ENCODE results near the gene ZC3H12A. TPM values are rescaled to one million over a fixed set of nuclear protein-coding genes. Genes with fewer than 3 reads are reported as not detected.

The ZC3H12A gene
- total and polyA plus RNA-seq, 10 of the 15 experiments (the other 5 are each of a cell fraction or from before 2014, with no cell fraction given): 0.35 to 30.2 (median 13.8) TPM

- SMC1A ChIA-PET (ENCODE audit: uncharacterized antibody, unreplicated experiment): interaction anchor here (1.0 to 2.1 kb wide), 4 partner anchors 10 to 61 kb away, joined by 3 to 6 read pairs (median 3); no protein-coding TSS in a partner anchor
- in situ Hi-C loops (cut with MboI) (no loop called here), intact Hi-C loops (cut with micrococcal nuclease; ENCODE audit: unreplicated experiment) (loop anchor here (2.0 to 5.0 kb wide), 2 partner anchors 36 to 38 kb away; partner anchors contain the start of gene SNIP1)
- peak within 1 kb of the TSS; percentile 92 for H3K4me2 ChIP-seq (ENCODE audit: control insufficient read depth, insufficient read depth)
- no peak for DNase-seq (ENCODE audit: low read depth, low spot score)
- FAIRE-seq: no peak
- peaks cover 17% of the 10 kb centered on the region for H3K79me2 ChIP-seq (ENCODE audit: control insufficient read depth, insufficient read depth, low read length)
- ATAC-seq: peak; percentile 98
- H4K20me1 ChIP-seq (ENCODE audit: control insufficient read depth, insufficient read depth): no peaks in the 10 kb centered on the region
- H2AFZ ChIP-seq (ENCODE audit: control insufficient read depth, low read depth, low read length): peak within 1 kb of the TSS; percentile 89
- peak within 1 kb of the TSS; percentile 67 for H3K9ac ChIP-seq (ENCODE audit: control insufficient read depth, insufficient read depth, low read length)
- POLR2A ChIA-PET: interaction anchor here (0.6 to 2.7 kb wide), 11 partner anchors 10 to 1063 kb away, joined by 3 to 28 read pairs (median 5); partner anchors contain the start of genes CDCA8, SNIP1 and ZC3H12A
- H3K27ac ChIP-seq (ENCODE audit: control insufficient read depth, insufficient read depth): peak within 1 kb of the TSS; percentile 39
- CTCF ChIA-PET: interaction anchor here (0.5 to 5.1 kb wide), 11 partner anchors 9 to 1089 kb away, joined by 3 to 26 read pairs (median 5); partner anchors contain the start of gene SNIP1
- WGBS (ENCODE audit: insufficient coverage, insufficient replicate concordance, low lambda C conversion rate, missing lambda C conversion rate): 1% methylated on average over 49 of the region's 100 CpGs
- H3K4me1 ChIP-seq (ENCODE audit: control insufficient read depth, insufficient read depth, low read length): peaks cover 6% of the 10 kb centered on the region
- H3K9me3 ChIP-seq (replicated peaks; ENCODE audit: control insufficient read depth, insufficient read depth, low read length): no peaks in the 10 kb centered on the region
- RAD21 ChIA-PET (ENCODE audit: unreplicated experiment): interaction anchor here (0.7 to 2.1 kb wide), 9 partner anchors 9 to 168 kb away, joined by 3 to 13 read pairs (median 6); partner anchors contain the start of genes GNL2, SNIP1 and ZC3H12A
- BruUV-seq (replicated peaks): no TSS peak
- H3K36me3 ChIP-seq (ENCODE audit: control insufficient read depth in 2 of 2, insufficient read depth in 2 of 2, low read length in 1 of 2): peaks cover 0 to 10% of the 10 kb centered on the region in 2 experiments; a peak in 1 of 4 replicates
- H3K27me3 ChIP-seq (replicated peaks in 1 of 2; ENCODE audit: control insufficient read depth in 2 of 2, insufficient read depth in 2 of 2, low read length in 1 of 2): no peaks in the 10 kb centered on the region
- peak within 1 kb of the TSS; percentile 82 for H3K4me3 ChIP-seq
- TF ChIP-seq RUNX3 (IDR thresholded peaks at IDR 0.05; ENCODE audit: low read length) (no peak; the same call in 1 of the 2 replicates), JUND (IDR thresholded peaks at IDR 0.05; ENCODE audit: low read depth, low read length) (no peak), STAT3 (IDR thresholded peaks at IDR 0.05; ENCODE audit: low read depth, low read length) (no peak), ZNF687 (IDR thresholded peaks at IDR 0.05) (peak; percentile 93), TAF1 (IDR thresholded peaks at IDR 0.05; ENCODE audit: borderline replicate concordance, low read depth, low read length) (peak; percentile 79), ZBTB40 (IDR thresholded peaks at IDR 0.05; ENCODE audit: borderline replicate concordance) (no peak), RELB (IDR thresholded peaks at IDR 0.05; ENCODE audit: low read depth) (peak; percentile 50; the same call in 1 of the 2 replicates), NRF1 (conservative IDR thresholded peaks at IDR 0.05; ENCODE audit: low read depth, low read length) (peak; percentile 82)
These were observed 40.2 kb downstream of the ZC3H12A start, which contains the start of gene MEAF6 for GRCh38 chr1:37514350-37515184. TSS of gene MEAF6 (minus strand) at chr1:37514766. CDS start at chr1:37514746, 20 bp downstream.

All from GM12878 (cell line).